HG03342 (cell line): ENCODE measurements around the gene BORCS5.
"Not testable (repeated sequence)": the region's sequence is repeated elsewhere in the genome, so short reads cannot be mapped to it uniquely, and the experiment has no call there.

ENCODE experiments used
- ATAC-seq: cut with Tn5 transposase; IDR thresholded peaks from one replicate; pipeline ENCODE4 v1.9.1; 2021; ENCODE audit warnings: mild to moderate bottlenecking, moderate library complexity; ENCODE audit not compliant: unreplicated experiment

The BORCS5 gene

DNA sequence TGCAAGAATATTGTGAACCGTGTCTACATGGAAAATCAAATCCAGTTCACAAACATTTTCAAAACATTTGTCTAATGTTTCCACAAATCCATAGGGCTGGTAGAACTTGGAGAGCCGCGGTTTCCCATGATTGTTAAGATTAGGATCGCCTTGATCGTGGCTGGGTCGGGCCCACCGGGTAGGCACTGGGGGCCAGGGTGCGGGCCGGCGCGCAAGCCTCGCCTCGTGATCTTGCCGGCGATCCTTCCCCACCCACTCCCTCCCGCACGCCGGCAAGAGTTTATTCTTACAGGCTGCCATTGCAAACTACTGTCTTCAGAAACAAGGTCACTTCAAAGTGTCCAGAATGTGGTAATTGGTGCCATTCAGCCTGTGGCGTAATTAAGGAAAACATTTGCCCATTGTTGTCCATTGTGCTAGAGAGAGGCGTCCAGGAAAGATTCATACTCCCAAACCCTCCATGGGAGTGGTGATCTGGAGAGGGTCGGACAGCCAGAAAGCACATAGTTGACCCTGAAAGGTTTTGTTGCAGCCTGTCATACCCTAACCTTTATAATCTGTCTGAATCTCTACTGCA is 95.5 kb downstream of the BORCS5 start:
- no peak for ATAC-seq

DNA sequence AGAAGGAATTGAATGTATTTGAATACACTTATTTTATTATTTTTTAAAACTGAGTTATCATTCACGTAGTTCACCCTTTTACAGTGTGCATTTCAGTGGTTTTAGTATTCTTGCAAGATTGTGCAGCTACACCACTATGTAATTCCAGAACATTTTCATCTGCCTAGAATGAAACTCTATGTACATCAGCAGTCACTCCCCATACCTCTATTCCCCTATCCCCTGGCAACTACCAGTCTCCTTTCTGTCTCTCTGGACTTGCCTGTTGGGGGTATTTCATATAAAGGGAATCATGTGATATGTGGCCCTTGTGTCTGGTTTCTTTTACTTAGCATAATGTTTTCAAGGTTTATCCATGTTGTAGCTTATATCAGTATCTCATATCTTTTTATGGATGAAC is 96.8 kb downstream of the BORCS5 start:
- ATAC-seq: no peak

DNA sequence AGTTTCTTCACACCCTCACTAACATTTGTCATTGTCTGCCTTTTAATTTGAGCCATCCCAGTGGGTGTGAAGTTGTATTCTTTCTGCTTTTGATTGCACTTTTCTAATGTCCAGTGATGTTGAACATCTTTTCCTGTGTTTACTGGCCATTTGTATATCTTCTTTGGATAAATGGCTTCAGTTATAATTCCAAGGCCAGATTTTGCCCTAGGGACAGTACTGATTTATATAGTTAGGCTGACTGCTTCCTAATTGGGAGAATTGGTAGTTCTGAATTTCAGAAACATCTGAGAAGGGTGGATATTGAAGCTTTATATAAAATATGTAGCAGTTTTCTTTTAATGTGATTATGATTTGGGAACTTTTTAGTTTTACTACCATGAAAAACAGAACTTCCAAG is 97.4 kb downstream of the BORCS5 start:
- ATAC-seq: no peak

DNA sequence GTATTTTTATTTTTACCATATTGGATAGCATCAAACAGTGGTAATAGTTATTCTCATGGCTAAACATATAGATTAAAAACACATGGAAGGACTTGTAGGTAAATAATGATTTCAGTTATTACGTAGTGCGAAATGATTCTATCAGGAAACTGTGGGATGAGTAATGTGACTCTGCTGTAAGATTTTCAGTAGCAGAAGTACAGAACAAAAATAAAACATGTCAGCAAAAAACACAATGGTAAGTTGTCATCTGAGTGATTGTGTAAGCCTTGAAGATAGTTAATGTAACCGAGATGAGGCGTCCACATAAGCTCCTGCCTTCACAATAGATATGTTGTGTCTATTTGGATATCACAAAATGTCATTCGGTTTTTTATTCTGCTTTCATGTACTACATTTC is 99.8 kb downstream of the BORCS5 start:
- ATAC-seq: no peak

DNA sequence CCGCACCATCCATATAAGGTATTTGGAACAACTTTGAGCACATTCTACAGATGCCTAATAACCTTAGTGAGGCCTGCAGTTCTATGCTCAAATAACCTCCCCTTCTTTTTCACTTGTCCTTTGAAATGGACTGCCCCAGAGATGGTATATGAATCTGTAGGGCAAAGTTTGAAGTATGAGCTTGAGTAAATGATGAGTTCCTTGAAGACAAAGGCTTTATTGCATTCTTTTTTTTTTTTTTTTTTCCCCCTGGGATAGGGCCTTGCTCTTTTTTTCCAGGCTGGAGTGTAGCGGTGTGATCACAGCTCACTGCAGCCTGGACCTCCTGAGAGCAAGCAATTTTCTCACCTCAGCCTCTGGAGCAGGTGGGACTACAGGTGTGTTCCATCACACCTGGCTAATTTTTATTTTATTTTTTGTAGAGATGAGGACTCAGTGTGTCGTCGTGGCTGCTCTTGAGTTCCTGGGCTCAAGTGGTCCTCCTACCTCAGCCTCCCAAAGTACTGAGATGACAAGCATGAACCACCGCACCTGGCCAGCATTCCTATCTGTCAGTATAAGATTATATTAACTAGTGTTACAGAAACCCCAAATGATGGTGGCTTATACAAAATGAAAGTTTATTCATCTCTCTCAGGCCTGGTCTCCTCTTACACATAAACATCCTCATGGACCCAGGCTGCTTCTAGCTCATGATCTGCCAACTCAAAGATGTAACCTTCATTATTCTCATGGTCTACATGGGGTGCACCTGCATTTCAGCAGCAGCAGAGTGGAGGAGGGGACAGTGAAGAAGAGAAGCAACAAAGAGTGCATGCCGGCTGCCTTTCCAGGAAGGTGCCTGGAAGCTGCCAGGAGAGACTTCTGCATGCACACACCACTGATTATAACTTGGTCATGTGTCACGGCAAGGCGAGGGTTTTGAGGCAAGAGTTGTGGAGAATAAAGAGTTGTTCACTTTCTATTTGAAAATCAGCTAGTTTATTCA is 104.4 kb downstream of the BORCS5 start:
- ATAC-seq: no peak

DNA sequence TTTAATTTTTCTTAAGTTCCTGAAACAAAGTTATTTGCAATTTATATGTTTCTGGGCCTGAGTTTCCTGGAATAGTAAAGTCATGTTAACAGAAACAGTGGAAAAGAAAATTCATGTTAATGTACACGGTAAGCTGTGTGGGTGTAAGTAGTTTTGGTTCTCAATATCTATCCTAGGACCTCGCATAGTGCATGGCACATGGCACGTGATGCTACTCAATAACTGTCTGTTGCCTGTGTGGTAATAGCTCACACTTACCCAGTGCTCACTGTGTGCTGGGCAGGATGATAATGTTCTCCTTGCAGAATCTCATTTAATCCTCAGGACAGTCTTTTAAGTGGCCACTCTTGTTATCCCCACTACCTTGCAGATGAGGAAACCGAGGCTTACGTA is 105.0 kb downstream of the BORCS5 start:
- no peak for ATAC-seq

DNA sequence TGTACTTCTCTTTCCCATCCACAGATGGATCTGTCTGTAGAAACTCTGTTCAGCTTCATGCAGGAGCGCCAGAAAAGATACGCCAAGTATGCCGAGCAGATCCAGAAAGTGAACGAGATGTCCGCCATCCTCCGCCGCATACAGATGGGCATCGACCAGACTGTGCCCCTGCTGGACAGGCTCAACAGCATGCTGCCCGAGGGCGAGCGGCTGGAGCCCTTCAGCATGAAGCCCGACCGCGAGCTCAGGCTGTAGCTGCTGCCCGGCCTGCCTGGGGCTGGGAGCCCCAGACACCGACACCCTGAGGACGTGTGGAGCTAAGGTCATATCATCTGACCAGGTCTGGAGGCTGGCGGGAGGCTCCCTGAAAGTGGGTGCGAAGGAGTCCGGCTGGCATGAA is 108.6 kb downstream of the BORCS5 start:
- ATAC-seq: no peak

DNA sequence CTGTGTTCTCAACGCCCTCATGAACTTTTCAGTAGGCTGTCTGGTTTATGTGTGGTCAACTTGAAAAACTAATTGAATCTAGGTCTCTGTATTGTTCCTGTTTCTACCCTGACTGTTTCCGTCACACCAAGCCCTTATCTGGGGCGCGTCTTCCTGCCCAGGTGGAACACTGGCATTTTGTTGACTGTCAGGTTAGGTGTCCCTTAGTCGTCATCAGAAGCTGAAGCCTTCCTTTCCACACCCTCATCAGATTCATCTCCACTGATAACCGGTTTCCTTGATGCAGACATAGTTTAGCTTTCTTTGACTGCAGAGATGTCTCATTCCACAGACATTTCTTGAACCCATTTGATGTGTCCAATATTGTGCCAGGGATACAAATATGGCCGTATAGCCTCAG is 109.3 kb downstream of the BORCS5 start:
- ATAC-seq: no peak

DNA sequence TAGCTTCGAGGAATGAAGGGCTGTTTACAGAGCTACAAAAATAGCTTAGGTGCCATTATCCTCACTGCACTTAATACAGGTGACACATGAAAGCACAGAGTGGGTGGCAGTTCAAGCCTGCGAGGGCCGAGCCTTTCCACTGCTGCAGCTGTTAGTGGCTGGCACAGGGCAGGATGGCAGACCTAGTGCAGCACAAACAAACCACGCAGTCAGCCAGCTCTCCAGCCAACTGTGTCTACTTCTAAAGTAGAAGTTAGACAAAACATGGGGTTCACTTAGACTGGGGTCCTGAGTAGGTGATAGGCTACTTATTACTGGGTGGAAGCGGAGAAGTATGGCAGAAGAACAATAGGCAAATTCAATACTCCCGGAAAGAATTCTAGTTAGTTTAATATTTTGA is 110.4 kb downstream of the BORCS5 start:
- no peak for ATAC-seq

DNA sequence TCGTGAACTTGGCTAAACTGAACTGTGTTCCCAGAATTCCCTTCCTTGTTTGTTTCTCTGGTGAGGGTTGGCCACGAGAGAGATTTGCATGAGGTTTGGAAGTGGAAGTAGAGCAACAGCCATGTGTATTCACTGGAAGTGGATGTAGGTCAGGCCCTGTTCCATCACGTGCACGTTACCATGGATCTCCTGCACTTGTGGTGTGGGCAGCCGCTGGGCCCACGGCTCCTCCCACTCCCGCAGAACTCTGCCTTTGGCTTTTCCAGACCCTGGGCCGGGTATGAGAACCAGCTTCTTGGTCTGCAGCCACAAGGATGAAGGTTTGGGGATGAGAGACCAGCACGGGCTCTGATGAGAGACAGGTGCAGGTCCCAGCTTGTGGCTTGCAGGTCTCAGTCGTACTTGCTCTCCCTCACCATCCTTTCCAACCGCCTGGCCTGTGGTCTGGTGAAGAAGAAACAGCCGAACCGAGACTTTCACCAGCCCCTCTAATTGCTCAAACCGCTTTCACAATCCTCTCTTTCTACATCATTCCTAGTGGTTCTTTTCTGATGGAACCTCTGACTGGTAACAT is 110.9 kb downstream of the BORCS5 start:
- ATAC-seq: no peak

DNA sequence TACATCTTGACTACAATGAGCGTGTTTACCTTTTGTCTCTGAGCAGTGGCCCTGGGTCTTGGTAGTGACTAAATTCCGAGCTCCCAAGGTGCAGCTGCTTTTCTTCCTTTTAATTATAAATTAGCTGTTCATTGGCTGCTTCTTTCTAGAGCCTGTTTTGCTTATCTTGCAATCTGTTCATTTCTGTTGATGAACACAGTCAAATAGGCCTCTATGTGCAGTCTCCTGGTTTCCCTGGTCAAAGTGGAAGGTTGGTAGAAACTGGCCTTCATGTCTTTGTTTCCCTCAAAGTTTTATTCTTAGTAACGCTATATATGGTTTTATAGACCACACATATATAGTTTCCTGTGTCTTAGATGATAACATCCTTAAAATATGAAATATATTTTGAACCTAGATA is 111.7 kb downstream of the BORCS5 start:
- ATAC-seq: no peak

DNA sequence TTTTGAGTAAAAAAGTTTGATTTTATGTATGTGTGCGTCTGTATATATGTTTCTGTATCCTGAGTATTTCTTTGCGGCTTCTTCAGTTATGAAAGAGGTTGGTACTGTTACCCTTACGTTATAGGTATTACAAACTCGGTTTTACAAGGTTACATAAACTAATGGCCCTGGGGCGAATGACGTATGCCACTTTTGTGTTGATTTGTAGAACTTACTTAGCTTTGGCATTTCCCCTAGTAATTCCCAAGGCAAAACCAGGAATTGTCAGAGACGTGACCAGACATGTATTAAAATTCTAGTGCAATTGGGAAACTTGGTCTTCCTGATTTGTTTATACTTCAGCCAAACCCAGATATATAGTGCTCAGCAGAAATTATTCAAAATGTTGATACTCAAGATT is 112.5 kb downstream of the BORCS5 start:
- no peak for ATAC-seq

DNA sequence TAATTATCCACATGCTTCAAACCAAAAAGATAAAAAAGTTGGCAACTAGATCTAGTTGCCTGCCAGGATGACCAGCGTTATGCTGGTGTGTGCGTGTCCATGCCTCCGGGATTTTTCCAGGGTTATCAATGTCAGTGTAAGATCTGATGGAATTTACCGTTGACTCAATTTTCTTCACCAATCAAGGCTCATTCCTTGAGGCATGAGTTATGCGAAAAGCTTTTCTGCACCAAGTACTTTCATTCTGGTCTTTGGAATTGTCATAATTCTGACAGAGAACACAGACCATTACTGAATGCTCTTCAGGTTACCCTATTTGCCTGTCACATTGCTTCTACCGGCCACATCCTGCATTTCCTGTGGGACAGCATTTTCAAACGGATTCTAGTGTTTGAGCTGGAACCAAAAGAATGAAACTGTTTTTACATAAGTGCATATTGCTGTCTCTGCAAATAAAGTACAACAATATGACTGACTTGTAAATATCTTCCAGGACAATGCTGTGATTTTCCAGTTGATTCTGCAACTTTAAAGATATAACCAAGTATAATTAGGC is 114.0 kb downstream of the BORCS5 start:
- ATAC-seq: no peak

DNA sequence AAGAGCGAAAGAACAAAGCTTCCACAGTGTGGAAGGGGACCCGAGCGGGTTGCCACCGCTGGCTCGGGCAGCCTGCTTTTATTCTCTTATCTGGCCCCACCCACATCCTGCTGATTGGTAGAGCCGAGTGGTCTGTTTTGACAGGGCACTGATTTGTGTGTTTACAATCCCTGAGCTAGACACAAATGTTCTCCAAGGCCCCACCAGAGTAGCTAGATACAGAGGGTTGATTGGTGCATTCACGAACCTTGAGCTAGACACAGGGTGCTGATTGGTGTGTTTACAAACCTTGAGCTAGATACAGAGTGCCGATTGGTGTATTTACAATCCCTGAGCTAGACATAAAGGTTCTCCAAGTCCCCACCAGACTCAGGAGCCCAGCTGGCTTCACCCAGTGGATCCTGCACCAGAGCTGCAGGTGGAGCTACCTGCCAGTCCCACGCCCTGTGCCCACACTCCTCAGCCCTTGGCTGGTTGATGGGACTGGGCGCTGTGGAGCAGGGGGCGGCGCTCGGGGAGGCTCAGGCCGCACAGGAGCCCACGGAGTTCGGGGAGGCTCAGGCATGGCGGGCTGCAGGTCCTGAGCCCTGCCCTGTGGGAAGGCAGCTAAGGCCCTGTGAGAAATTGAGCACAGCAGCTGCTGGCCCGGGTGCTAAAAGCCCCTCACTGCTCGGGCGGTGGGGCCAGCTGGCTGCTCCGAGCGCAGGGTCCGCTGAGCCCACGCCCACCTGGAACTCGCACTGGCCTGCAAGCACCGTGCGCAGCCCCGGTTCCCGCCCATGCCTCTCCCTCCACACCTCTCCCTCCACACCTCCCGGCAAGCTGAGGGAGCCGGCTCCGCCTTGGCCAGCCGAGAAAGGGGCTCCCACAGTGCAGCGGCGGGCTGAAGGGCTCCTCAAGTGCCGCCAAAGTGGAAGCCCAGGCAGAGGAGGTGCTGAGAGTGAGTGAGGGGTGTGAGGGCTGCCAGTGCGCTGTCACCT is 115.4 kb downstream of the BORCS5 start:
- ATAC-seq: not testable (repeated sequence)

DNA sequence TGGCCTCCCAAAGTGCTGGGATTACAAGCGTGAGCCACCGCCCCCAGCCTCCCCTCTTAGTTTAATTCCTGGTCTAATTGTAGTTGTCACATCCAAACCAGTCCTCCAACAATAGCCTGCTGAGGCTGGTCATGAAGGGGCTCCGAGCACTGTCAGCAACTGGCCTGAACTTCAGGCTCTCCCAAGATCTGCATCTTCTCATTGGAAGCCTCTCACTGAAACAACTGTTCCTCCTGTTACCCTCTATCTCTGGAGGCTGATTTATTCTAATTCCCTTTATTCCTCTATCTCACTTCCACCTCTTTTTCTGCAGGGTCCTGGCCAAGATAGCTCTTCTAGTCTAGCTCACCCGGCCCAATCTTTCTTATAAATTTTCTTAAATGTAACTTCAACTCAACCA is 116.3 kb downstream of the BORCS5 start:
- ATAC-seq: no peak

DNA sequence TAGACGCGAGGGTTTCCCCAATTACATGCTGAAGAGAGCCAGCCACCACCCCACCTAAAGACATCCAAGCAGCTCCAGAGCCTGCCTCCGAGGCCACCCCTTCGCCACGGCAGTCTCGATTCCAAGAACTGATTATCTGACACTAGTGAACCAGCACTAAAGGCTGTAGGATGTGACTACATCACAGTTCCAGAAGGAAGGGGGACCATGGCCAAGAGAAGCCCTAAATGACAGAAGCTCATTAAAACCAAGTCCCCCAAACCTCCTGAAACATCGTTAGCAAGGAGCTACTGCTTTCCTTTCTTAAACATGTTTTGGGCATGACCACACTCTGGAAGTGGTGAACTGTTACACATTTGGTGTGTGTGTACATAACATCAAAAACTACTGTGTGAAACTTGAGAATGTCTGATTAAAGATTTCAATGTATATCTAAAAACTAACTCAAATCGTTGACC is 117.6 kb downstream of the BORCS5 start:
- peak; percentile 10 for ATAC-seq

DNA sequence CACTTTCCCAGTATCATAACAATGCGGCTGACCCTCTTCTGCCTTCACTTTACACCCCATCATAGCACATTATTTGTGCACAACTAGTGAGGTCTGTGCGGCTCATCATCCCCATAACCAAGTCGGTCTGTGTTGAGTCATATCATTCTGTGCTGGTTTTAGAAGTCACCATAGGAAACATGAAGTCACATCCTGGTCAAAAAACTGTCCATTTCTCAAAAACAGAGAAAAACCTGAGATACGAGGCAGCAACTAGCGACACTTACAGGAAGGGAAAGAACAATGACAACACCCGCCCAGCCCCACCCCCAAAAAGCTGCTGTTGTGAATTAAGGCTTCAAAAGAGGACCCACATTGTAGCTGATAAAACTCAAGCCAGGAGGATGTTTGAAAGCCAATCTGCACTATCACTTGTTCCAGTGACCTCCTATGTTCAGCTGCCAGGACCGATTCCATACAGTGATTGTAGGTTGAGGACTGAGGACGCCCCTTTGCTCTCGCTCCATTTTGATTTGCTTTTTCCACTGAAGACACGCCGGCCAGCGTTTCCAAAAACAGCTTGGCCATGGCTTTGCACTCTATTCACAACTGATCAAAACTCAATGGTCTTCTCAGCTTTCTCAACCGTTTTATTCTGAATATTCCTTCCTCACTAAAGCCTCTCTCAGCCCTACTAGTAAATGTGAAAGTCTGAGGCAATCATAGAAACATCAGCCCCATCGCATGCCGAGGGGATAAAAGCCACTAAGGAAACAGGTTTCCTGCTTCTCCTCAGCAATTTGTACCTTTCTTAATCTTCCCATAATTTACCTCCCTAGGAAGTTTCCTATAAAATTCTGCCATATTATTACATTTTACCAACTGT is 118.3 kb downstream of the BORCS5 start:
- ATAC-seq: peak; percentile 92

DNA sequence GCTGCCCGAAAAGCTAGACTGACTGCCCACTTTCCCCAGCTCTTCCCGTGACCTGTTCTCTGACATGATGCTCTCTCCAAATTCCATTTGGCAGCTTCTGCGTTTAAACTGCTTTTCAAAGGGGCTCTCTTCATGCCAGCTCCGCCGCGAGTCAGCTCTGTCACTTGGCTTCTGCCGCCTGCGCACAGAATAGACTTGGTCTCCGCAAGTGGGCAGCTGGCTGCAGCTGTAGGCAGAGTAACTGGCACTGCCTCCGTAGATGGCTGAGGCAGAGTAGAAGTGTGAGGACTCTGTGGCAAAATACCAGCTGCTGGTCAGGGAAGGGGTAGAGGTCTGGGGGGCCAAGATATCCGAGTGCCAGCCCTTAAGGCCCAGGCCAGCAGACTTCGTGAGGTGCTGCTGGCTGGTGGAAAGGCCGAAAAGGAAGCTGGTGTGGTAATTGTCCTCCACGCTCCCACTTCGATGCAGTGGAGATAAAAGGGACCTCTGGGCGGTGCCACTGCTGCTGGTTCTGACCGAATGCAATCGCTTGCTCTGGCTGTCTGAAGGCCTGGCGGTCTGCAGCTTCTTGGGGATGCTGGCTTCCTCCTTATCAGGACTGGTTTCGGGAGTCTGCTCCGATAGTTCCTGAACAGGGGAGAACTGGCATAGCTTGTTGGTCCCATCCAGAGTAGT is 120.1 kb downstream of the BORCS5 start:
- no peak for ATAC-seq

DNA sequence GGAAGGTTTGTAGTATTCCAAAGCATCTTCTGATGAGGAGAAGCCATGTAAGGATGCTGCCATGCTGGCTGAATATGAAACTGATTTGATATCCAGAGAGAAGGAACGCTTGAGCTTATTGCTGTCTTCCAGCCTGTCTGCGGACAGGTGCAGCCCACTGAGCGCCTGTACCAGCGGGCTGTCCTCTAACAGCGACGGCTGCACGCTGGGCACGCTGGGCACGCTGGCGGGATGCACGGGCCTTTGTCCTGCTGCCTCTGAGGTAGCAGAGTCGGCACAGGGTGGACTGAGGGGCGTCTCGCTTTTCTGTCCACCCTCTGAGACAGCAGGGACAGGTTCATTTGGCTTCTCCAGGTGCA is 120.6 kb downstream of the BORCS5 start:
- ATAC-seq: no peak
